Hepatic stellate cell (primary cell): Measurements from ENCODE around the gene ITGB2.

ENCODE experiments used
- DNase-seq: peaks from one replicate; pipeline ENCODE4 v3.0.0; 2011; ENCODE audit warnings: low spot score

Gene ITGB2

GRCh38 chr21:44955141-44955797 lies 34.6 kb upstream of the ITGB2 start:
- no peak for DNase-seq

GRCh38 chr21:44954281-44954771 lies 33.6 kb upstream of the ITGB2 start:
- DNase-seq = no peak

- no peak for DNase-seq
Measured at GRCh38 chr21:44953628-44954021, 32.9 kb upstream of the ITGB2 start.

- DNase-seq = no peak
Measured at GRCh38 chr21:44952929-44953627, 32.4 kb upstream of the ITGB2 start.

GRCh38 chr21:44952116-44952928 lies 31.6 kb upstream of the ITGB2 start:
- no peak for DNase-seq

- no peak for DNase-seq
Measured at GRCh38 chr21:44951186-44951915, 30.7 kb upstream of the ITGB2 start.

GRCh38 chr21:44950351-44950750 lies 29.7 kb upstream of the ITGB2 start:
- no peak for DNase-seq

- DNase-seq = peak; percentile 84
Measured at GRCh38 chr21:44949779-44950198, 29.1 kb upstream of the ITGB2 start.

GRCh38 chr21:44949161-44949778 lies 28.6 kb upstream of the ITGB2 start:
- DNase-seq = no peak

GRCh38 chr21:44948426-44949120 lies 27.9 kb upstream of the ITGB2 start:
- DNase-seq = no peak

- no peak for DNase-seq
Measured at GRCh38 chr21:44947930-44948331, 27.2 kb upstream of the ITGB2 start.

GRCh38 chr21:44947111-44947929 lies 26.6 kb upstream of the ITGB2 start:
- no peak for DNase-seq

- no peak for DNase-seq
Measured at GRCh38 chr21:44946254-44947041, 25.7 kb upstream of the ITGB2 start.

- DNase-seq = no peak
Measured at GRCh38 chr21:44944596-44944995, 23.9 kb upstream of the ITGB2 start.

GRCh38 chr21:44943686-44944550 lies 23.2 kb upstream of the ITGB2 start:
- no peak for DNase-seq

- no peak for DNase-seq
Measured at GRCh38 chr21:44943005-44943685, 22.4 kb upstream of the ITGB2 start.

- no peak for DNase-seq
Measured at GRCh38 chr21:44942566-44942965, 21.9 kb upstream of the ITGB2 start.

GRCh38 chr21:44941567-44941966 lies 20.9 kb upstream of the ITGB2 start:
- no peak for DNase-seq
